22Rv1 (cell line): ENCODE data around the gene TTF2.

Experiments
- H3K27ac ChIP-seq: fragments of 450-650 bp; 2 replicates; pipeline ENCODE4 v1.5.1; 2017
- CTCF ChIP-seq: fragments of 450-650 bp; IDR thresholded peaks from 2 replicates; pipeline ENCODE4 v1.5.1; 2017; ENCODE audit warnings: mild to moderate bottlenecking
- ZFX ChIP-seq: fragments of 450-650 bp; IDR thresholded peaks from 2 replicates; pipeline ENCODE4 v1.6.1; 2017; ENCODE audit warnings: antibody characterized with exemption, borderline replicate concordance

Gene TTF2

GRCh38 chr1:117110774-117111173 is 50.6 kb downstream of the TTF2 start:
- H3K27ac ChIP-seq = no peak overlapping the region
- TF ChIP-seq ZFX (no peak), CTCF (no peak)

GRCh38 chr1:117112047-117112717 is 52.1 kb downstream of the TTF2 start:
- no peak for TF ChIP-seq CTCF
- TF ChIP-seq ZFX = no peak
- no peak overlapping the region for H3K27ac ChIP-seq

DNA sequence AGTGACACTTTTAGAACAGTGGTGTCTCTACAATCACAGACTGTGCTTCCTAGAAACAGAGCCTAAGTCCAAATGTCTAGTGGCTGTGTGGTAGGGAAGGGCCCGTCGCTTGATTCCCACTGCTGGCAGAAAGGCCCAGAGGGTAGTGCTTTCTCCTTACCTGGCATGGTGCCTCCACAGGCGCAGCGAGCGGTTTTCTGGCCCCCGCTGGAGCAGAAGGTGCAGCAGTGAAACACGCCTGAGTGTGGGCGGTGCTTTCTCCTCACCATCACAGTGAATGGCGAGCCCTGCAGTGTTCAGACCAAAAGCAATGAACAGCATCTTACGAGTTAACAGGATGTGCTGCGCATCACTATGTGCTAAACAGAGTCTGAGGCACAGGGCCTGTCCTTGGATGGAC is 53.1 kb downstream of the TTF2 start:
- H3K27ac ChIP-seq = no peak overlapping the region
- TF ChIP-seq CTCF (no peak), ZFX (no peak)

GRCh38 chr1:117114877-117115276 is 54.8 kb downstream of the TTF2 start:
- TF ChIP-seq ZFX = no peak
- TF ChIP-seq CTCF = no peak
- no peak overlapping the region for H3K27ac ChIP-seq

DNA sequence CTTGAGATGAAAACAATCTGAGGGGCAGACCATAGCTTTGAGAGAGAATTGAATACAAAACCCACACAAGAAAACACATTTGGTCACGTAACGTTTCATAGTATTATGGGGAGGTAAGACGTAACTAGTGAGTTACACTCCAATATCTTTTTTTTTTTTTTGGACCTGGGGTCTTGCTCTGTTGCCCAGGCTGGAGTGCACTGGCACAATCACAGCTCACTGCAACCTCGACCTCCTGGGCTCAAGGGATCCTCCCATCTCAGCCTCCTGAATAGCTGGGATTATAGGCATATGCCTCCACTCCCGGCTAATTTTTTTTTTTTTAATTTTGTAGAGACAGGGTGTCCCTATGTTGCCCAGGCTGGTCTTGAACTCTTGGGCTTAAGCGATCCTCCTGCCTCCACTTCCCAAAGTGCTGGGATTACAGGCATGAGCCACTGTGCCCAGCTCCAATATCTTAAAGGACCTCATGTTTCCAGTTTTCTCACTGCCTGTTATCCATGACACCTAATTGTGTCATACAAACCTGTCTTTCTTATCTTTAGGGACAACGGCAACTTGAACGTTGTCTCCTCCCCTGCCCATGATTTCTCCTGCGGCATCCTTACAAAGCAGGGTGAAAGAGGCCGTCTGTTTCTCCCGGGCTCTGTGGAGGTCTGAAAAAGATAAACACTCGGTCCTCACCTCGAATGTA is 56.1 kb downstream of the TTF2 start:
- TF ChIP-seq CTCF = no peak
- TF ChIP-seq ZFX = no peak
- H3K27ac ChIP-seq = no peak overlapping the region

DNA sequence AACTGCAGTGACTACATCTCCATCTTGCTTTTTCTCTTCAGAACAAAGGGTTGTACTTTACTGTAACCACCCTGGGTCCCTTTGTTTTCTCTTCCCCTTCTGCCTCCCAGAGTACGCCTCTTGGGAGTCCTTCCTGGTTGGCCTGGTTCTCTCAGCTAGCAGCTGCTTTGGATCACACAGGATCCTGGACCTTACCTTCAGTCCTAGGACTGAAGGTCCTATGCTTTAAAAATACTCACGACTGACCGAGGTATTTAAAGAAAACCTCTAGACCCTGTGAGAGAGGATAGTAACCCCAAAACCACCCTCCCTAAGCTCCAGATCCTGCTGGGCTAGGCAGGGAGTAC is 56.6 kb downstream of the TTF2 start:
- TF ChIP-seq CTCF (no peak), ZFX (no peak)
- H3K27ac ChIP-seq = no peak overlapping the region

DNA sequence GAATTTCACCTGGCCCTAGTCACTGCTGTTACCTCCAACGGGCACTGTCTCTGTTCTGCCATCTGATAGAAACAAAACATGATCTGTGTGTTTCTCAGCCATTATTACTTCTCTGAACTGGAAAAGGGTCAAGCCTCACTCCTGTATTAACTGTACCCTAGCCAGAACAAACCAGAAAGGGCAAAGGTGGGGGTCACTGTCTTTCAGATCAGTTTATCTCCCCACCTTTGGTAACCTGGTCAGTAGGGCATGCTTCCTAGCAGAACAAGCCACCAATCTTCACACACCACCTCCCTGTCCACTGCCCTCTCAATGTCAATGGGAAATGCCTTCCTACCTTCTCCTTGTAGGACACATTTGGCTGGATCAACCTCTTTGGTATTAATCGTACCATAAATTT is 57.6 kb downstream of the TTF2 start:
- TF ChIP-seq ZFX = no peak
- no peak for TF ChIP-seq CTCF
- no peak overlapping the region for H3K27ac ChIP-seq
